GM18861 (cell line): ENCODE results near the gene NFIB.

Experiments
- ATAC-seq: cut with Tn5 transposase; IDR thresholded peaks from one replicate; pipeline ENCODE4 v1.9.1; 2021; ENCODE audit not compliant: unreplicated experiment

Gene NFIB

GRCh38 chr9:14056316-14056861 is 257.6 kb downstream of the NFIB start:
- no peak for ATAC-seq

- no peak for ATAC-seq
These were observed 259.8 kb downstream of the NFIB start for GRCh38 chr9:14054096-14054495.

GRCh38 chr9:14052359-14052758 is 261.6 kb downstream of the NFIB start:
- no peak for ATAC-seq

- ATAC-seq: no peak
These were observed 262.5 kb downstream of the NFIB start for GRCh38 chr9:14051419-14051818.

GRCh38 chr9:14043483-14043882 is 270.5 kb downstream of the NFIB start:
- ATAC-seq: no peak

GRCh38 chr9:14037331-14037730 is 276.6 kb downstream of the NFIB start:
- no peak for ATAC-seq

GRCh38 chr9:14033067-14033466 is 280.9 kb downstream of the NFIB start:
- ATAC-seq: no peak
